ENCODE measurements around the gene EPHB2.

EPHB2 gene

GRCh38 chr1:22721122-22721873 lies 10.7 kb downstream of the EPHB2 start:
- Histone ChIP-seq H2AFZ (ENCODE audit: low read depth, low read length) (no peak overlapping the region), H2AK5ac (ENCODE audit: low read length, severe bottlenecking) (no peak overlapping the region), H4K8ac (ENCODE audit: low read length) (no peak overlapping the region), H2BK15ac (ENCODE audit: low read depth, poor library complexity, severe bottlenecking) (no peak overlapping the region), H3K9ac (ENCODE audit: low read length) (no peak overlapping the region), H3K4me2 (ENCODE audit: low read length, poor library complexity, severe bottlenecking) (no peak overlapping the region), H3K23ac (ENCODE audit: low read length in 2 of 2) (no peak overlapping the region), H2BK120ac (ENCODE audit: low read depth, low read length) (no peak overlapping the region), H3K4me1 (ENCODE audit: control insufficient read depth, insufficient read depth, low read depth, low read length) (peaks cover 12% of the 10 kb centered on the region), H4K91ac (ENCODE audit: low read length) (no peak overlapping the region), H2BK12ac (ENCODE audit: low read length in 2 of 2) (no peak overlapping the region), H2BK5ac (ENCODE audit: low read depth, low read length, poor library complexity, severe bottlenecking) (no peak overlapping the region), H3K27me3 (ENCODE audit: control insufficient read depth in 1 of 2, insufficient read depth in 1 of 2, low read length in 2 of 2) (peaks cover 0 to 39% of the 10 kb centered on the region in 2 experiments), H3K79me1 (replicated peaks; ENCODE audit: low read length, poor library complexity, severe bottlenecking) (peaks cover 40% of the 10 kb centered on the region), H3K4ac (ENCODE audit: low read depth in 1 of 2, low read length in 2 of 2) (no peak overlapping the region), H3K18ac (ENCODE audit: low read depth in 1 of 2, low read length in 2 of 2) (no peak overlapping the region), H3K9me3 (ENCODE audit: control insufficient read depth, low read length) (no peaks in the 10 kb centered on the region), H3K27ac (ENCODE audit: low read length, poor library complexity, severe bottlenecking) (no peak overlapping the region), H3K14ac (ENCODE audit: low read length in 2 of 2) (no peak overlapping the region), H3K4me3 (ENCODE audit: insufficient read depth in 1 of 2, low read depth in 1 of 2, low read length in 2 of 2) (no peak overlapping the region), H3K36me3 (ENCODE audit: control insufficient read depth in 1 of 2, insufficient read depth in 2 of 2, low read depth in 1 of 2, low read length in 2 of 2) (peaks cover 0 to 19% of the 10 kb centered on the region in 2 experiments)
- WGBS: 96% methylated on average over 10 of the region's 10 CpGs
- DNase-seq: no peak

GRCh38 chr1:22722901-22723550 lies 12.4 kb downstream of the EPHB2 start:
- Histone ChIP-seq H3K18ac (ENCODE audit: low read depth in 1 of 2, low read length in 2 of 2) (no peak overlapping the region), H2AK5ac (ENCODE audit: low read length, severe bottlenecking) (no peak overlapping the region), H3K9ac (ENCODE audit: low read length) (no peak overlapping the region), H3K4me3 (ENCODE audit: insufficient read depth in 1 of 2, low read depth in 1 of 2, low read length in 2 of 2) (no peak overlapping the region), H2BK5ac (ENCODE audit: low read depth, low read length, poor library complexity, severe bottlenecking) (no peak overlapping the region), H3K9me3 (ENCODE audit: control insufficient read depth, low read length) (no peaks in the 10 kb centered on the region), H3K36me3 (ENCODE audit: control insufficient read depth in 1 of 2, insufficient read depth in 2 of 2, low read depth in 1 of 2, low read length in 2 of 2) (peaks cover 0 to 14% of the 10 kb centered on the region in 2 experiments), H2AFZ (ENCODE audit: low read depth, low read length) (no peak overlapping the region), H3K27me3 (ENCODE audit: control insufficient read depth in 1 of 2, insufficient read depth in 1 of 2, low read length in 2 of 2) (peaks cover 0 to 31% of the 10 kb centered on the region in 2 experiments), H3K79me1 (replicated peaks; ENCODE audit: low read length, poor library complexity, severe bottlenecking) (peaks cover 35% of the 10 kb centered on the region), H2BK15ac (ENCODE audit: low read depth, poor library complexity, severe bottlenecking) (no peak overlapping the region), H3K4me1 (ENCODE audit: control insufficient read depth, insufficient read depth, low read depth, low read length) (peaks cover 3% of the 10 kb centered on the region), H4K8ac (ENCODE audit: low read length) (no peak overlapping the region), H3K23ac (ENCODE audit: low read length in 2 of 2) (no peak overlapping the region), H4K91ac (ENCODE audit: low read length) (no peak overlapping the region), H2BK12ac (ENCODE audit: low read length in 2 of 2) (no peak overlapping the region), H2BK120ac (ENCODE audit: low read depth, low read length) (no peak overlapping the region), H3K4ac (ENCODE audit: low read depth in 1 of 2, low read length in 2 of 2) (no peak overlapping the region), H3K4me2 (ENCODE audit: low read length, poor library complexity, severe bottlenecking) (no peak overlapping the region), H3K27ac (ENCODE audit: low read length, poor library complexity, severe bottlenecking) (no peak overlapping the region), H3K14ac (ENCODE audit: low read length in 2 of 2) (no peak overlapping the region)
- WGBS: 90% methylated on average over 26 of the region's 26 CpGs
- no peak for DNase-seq

GRCh38 chr1:22727873-22728272 lies 17.2 kb downstream of the EPHB2 start:
- Histone ChIP-seq H3K14ac (ENCODE audit: low read length in 2 of 2) (no peak overlapping the region), H3K9ac (ENCODE audit: low read length) (no peak overlapping the region), H3K27ac (ENCODE audit: low read length, poor library complexity, severe bottlenecking) (no peak overlapping the region), H4K8ac (ENCODE audit: low read length) (no peak overlapping the region), H2BK120ac (ENCODE audit: low read depth, low read length) (no peak overlapping the region), H2BK12ac (ENCODE audit: low read length in 2 of 2) (no peak overlapping the region), H2AK5ac (ENCODE audit: low read length, severe bottlenecking) (no peak overlapping the region), H3K4me2 (ENCODE audit: low read length, poor library complexity, severe bottlenecking) (no peak overlapping the region), H3K27me3 (ENCODE audit: control insufficient read depth in 1 of 2, insufficient read depth in 1 of 2, low read length in 2 of 2) (peaks cover 0 to 28% of the 10 kb centered on the region in 2 experiments), H3K9me3 (ENCODE audit: control insufficient read depth, low read length) (no peaks in the 10 kb centered on the region), H2BK5ac (ENCODE audit: low read depth, low read length, poor library complexity, severe bottlenecking) (no peak overlapping the region), H3K18ac (ENCODE audit: low read depth in 1 of 2, low read length in 2 of 2) (no peak overlapping the region), H3K4me3 (ENCODE audit: insufficient read depth in 1 of 2, low read depth in 1 of 2, low read length in 2 of 2) (no peak overlapping the region), H3K4ac (ENCODE audit: low read depth in 1 of 2, low read length in 2 of 2) (no peak overlapping the region), H3K4me1 (ENCODE audit: control insufficient read depth, insufficient read depth, low read depth, low read length) (peaks cover 21% of the 10 kb centered on the region), H3K23ac (ENCODE audit: low read length in 2 of 2) (no peak overlapping the region), H2BK15ac (ENCODE audit: low read depth, poor library complexity, severe bottlenecking) (no peak overlapping the region), H4K91ac (ENCODE audit: low read length) (no peak overlapping the region), H3K36me3 (ENCODE audit: control insufficient read depth in 1 of 2, insufficient read depth in 2 of 2, low read depth in 1 of 2, low read length in 2 of 2) (peaks cover 0 to 21% of the 10 kb centered on the region in 2 experiments), H3K79me1 (replicated peaks; ENCODE audit: low read length, poor library complexity, severe bottlenecking) (peaks cover 36% of the 10 kb centered on the region), H2AFZ (ENCODE audit: low read depth, low read length) (no peak overlapping the region)
- WGBS: 100% methylated on average over 1 of the region's 2 CpGs
- DNase-seq: no peak

- H3K18ac ChIP-seq (ENCODE audit: low read depth in 1 of 2, low read length in 2 of 2): no peak overlapping the region
- WGBS: 45% methylated on average over 11 of the region's 14 CpGs
- peak; percentile 71 for DNase-seq
- no peak overlapping the region for H3K27ac ChIP-seq (ENCODE audit: low read length, poor library complexity, severe bottlenecking)
- no peak overlapping the region for H3K23ac ChIP-seq (ENCODE audit: low read length in 2 of 2)
- H3K4me2 ChIP-seq (ENCODE audit: low read length, poor library complexity, severe bottlenecking): no peak overlapping the region
- no peak overlapping the region for H2BK120ac ChIP-seq (ENCODE audit: low read depth, low read length)
- H3K4me3 ChIP-seq (ENCODE audit: insufficient read depth in 1 of 2, low read depth in 1 of 2, low read length in 2 of 2): no peak overlapping the region
- H2AK5ac ChIP-seq (ENCODE audit: low read length, severe bottlenecking): no peak overlapping the region
- no peak overlapping the region for H3K9ac ChIP-seq (ENCODE audit: low read length)
- H4K91ac ChIP-seq (ENCODE audit: low read length): no peak overlapping the region
- H3K4ac ChIP-seq (ENCODE audit: low read depth in 1 of 2, low read length in 2 of 2): no peak overlapping the region
- no peaks in the 10 kb centered on the region for H3K9me3 ChIP-seq (ENCODE audit: control insufficient read depth, low read length)
- no peak overlapping the region for H2BK5ac ChIP-seq (ENCODE audit: low read depth, low read length, poor library complexity, severe bottlenecking)
- peak overlapping the region; percentile 8 for H2BK15ac ChIP-seq (ENCODE audit: low read depth, poor library complexity, severe bottlenecking)
- no peak overlapping the region for H2AFZ ChIP-seq (ENCODE audit: low read depth, low read length)
- peaks cover 0 to 22% of the 10 kb centered on the region in 2 experiments for H3K27me3 ChIP-seq (ENCODE audit: control insufficient read depth in 1 of 2, insufficient read depth in 1 of 2, low read length in 2 of 2)
- H3K14ac ChIP-seq (ENCODE audit: low read length in 2 of 2): no peak overlapping the region
- no peak overlapping the region for H2BK12ac ChIP-seq (ENCODE audit: low read length in 2 of 2)
- H3K79me1 ChIP-seq (replicated peaks; ENCODE audit: low read length, poor library complexity, severe bottlenecking): peaks cover 33% of the 10 kb centered on the region
- H4K8ac ChIP-seq (ENCODE audit: low read length): peak overlapping the region; percentile 24
- H3K4me1 ChIP-seq (ENCODE audit: control insufficient read depth, insufficient read depth, low read depth, low read length): peaks cover 21% of the 10 kb centered on the region
- peaks cover 0 to 16% of the 10 kb centered on the region in 2 experiments for H3K36me3 ChIP-seq (ENCODE audit: control insufficient read depth in 1 of 2, insufficient read depth in 2 of 2, low read depth in 1 of 2, low read length in 2 of 2)
Observed at GRCh38 chr1:22728751-22729399, 18.2 kb downstream of the EPHB2 start.

All from mesenchymal stem cell (in vitro differentiated cells and primary cell).